Measurements from ENCODE around the gene DYSF. TPM values are rescaled to one million over a fixed set of nuclear protein-coding genes. Genes with fewer than 3 reads are reported as not detected.

The DYSF gene
- total RNA-seq, 2 experiments from 2014 or later = not detected

- Histone ChIP-seq H3K4me3 (ENCODE audit: low read depth, low read length, poor library complexity, severe bottlenecking) (no peak overlapping the region), H3K27ac (ENCODE audit: low read depth, low read length, poor library complexity, severe bottlenecking) (no peak overlapping the region), H4K20me1 (ENCODE audit: insufficient read depth, low read length) (no peaks in the 10 kb centered on the region), H3K36me3 (ENCODE audit: insufficient read depth, low read length) (no peaks in the 10 kb centered on the region), H3K4me2 (ENCODE audit: low read length) (no peak overlapping the region), H2AFZ (ENCODE audit: low read length) (no peak overlapping the region), H3K79me2 (ENCODE audit: insufficient read depth, low read depth, low read length) (no peaks in the 10 kb centered on the region), H3K4me1 (ENCODE audit: insufficient read depth, low read length, poor library complexity, severe bottlenecking) (no peaks in the 10 kb centered on the region), H3K9me3 (ENCODE audit: low read length) (no peaks in the 10 kb centered on the region), H3K9me2 (ENCODE audit: insufficient read depth, low read length) (no peaks in the 10 kb centered on the region)
- no TSS peak for BruUV-seq (replicated peaks)
- CTCF ChIA-PET (ENCODE audit: unreplicated experiment) = no interaction called here
- intact Hi-C loops (cut with micrococcal nuclease; ENCODE audit: unreplicated experiment) = no loop called here
- TF ChIP-seq CTCF (conservative IDR thresholded peaks at IDR 0.05; ENCODE audit: low read length) (no peak), EZH2phosphoT487 (IDR thresholded peaks at IDR 0.05; ENCODE audit: borderline replicate concordance, low read depth, low read length) (no peak)
- POLR2A ChIA-PET = interaction anchor here (0.9 kb wide), 1 partner anchor 37 kb away, joined by 4 read pairs; no protein-coding TSS in a partner anchor
- no peak for DNase-seq (ENCODE audit: low spot score)
Observed at GRCh38 chr2:71667256-71668182, 214.2 kb downstream of the DYSF start.

GRCh38 chr2:71668326-71669057 lies 215.1 kb downstream of the DYSF start:
- no peak for DNase-seq (ENCODE audit: low spot score)
- Histone ChIP-seq H3K4me2 (ENCODE audit: low read length) (no peak overlapping the region), H3K9me2 (ENCODE audit: insufficient read depth, low read length) (no peaks in the 10 kb centered on the region), H3K36me3 (ENCODE audit: insufficient read depth, low read length) (no peaks in the 10 kb centered on the region), H4K20me1 (ENCODE audit: insufficient read depth, low read length) (no peaks in the 10 kb centered on the region), H3K4me3 (ENCODE audit: low read depth, low read length, poor library complexity, severe bottlenecking) (no peak overlapping the region), H3K27ac (ENCODE audit: low read depth, low read length, poor library complexity, severe bottlenecking) (no peak overlapping the region), H3K4me1 (ENCODE audit: insufficient read depth, low read length, poor library complexity, severe bottlenecking) (no peaks in the 10 kb centered on the region), H3K9me3 (ENCODE audit: low read length) (no peaks in the 10 kb centered on the region), H2AFZ (ENCODE audit: low read length) (no peak overlapping the region), H3K79me2 (ENCODE audit: insufficient read depth, low read depth, low read length) (no peaks in the 10 kb centered on the region)
- ChIA-PET POLR2A (no interaction called here), CTCF (ENCODE audit: unreplicated experiment) (no interaction called here)
- TF ChIP-seq CTCF (conservative IDR thresholded peaks at IDR 0.05; ENCODE audit: low read length) (no peak), EZH2phosphoT487 (IDR thresholded peaks at IDR 0.05; ENCODE audit: borderline replicate concordance, low read depth, low read length) (no peak)
- intact Hi-C loops (cut with micrococcal nuclease; ENCODE audit: unreplicated experiment) = no loop called here
- no TSS peak for BruUV-seq (replicated peaks)
